Hepatocyte (in vitro differentiated cells): ENCODE measurements around the gene AGAP1.

Experiments
- EZH2 ChIP-seq: fragments of 200-600 bp; sonication (generic); IDR thresholded peaks from 2 replicates; pipeline ENCODE4 v1.6.1; 2016; ENCODE audit warnings: antibody characterized with exemption, mild to moderate bottlenecking, borderline replicate concordance
- TF ChIP-seq, protein P1 (sequence below): fragments of 200-600 bp; sonication (generic); IDR thresholded peaks from 2 replicates; pipeline ENCODE4 v1.5.1; 2016; ENCODE audit warnings: antibody characterized with exemption, mild to moderate bottlenecking; ENCODE audit not compliant: poor library complexity

DNA sequence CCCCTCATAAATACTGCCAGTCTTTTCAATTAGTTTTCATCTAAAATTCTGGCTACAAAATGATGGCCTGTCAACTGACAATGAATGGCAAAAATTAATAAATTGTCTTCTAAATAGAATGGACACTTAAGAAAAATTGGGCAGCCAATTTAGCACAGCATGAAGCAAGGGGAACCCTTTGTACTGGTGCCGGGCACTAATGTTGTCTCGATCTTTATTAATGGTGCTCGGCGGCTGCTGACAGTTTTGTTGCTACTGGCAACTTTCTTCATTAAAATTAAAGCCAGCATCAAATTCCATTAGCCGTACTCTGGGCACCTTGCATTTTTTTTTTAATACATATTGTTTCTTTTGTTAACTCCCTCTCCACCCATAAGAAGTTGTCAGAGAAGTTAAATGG is 365.0 kb downstream of the AGAP1 start:
- TF ChIP-seq, protein P1, sequence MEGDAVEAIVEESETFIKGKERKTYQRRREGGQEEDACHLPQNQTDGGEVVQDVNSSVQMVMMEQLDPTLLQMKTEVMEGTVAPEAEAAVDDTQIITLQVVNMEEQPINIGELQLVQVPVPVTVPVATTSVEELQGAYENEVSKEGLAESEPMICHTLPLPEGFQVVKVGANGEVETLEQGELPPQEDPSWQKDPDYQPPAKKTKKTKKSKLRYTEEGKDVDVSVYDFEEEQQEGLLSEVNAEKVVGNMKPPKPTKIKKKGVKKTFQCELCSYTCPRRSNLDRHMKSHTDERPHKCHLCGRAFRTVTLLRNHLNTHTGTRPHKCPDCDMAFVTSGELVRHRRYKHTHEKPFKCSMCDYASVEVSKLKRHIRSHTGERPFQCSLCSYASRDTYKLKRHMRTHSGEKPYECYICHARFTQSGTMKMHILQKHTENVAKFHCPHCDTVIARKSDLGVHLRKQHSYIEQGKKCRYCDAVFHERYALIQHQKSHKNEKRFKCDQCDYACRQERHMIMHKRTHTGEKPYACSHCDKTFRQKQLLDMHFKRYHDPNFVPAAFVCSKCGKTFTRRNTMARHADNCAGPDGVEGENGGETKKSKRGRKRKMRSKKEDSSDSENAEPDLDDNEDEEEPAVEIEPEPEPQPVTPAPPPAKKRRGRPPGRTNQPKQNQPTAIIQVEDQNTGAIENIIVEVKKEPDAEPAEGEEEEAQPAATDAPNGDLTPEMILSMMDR, result no peak
- TF ChIP-seq EZH2, result no peak
